ENCODE results near the gene MPP3. TPM values are rescaled to one million over a fixed set of nuclear protein-coding genes. Genes with fewer than 3 reads are reported as not detected.

The MPP3 gene
- total RNA-seq, 1 experiment from 2014 or later = 34.3 TPM

- intact Hi-C loops (cut with micrococcal nuclease) = no loop called here
- Histone ChIP-seq H3K79me2 (ENCODE audit: low read length) (no peaks in the 10 kb centered on the region), H3K9ac (ENCODE audit: low read length) (no peak overlapping the region), H3K4me2 (ENCODE audit: low read length) (no peak overlapping the region), H3K4me3 (ENCODE audit: low read length) (no peak overlapping the region), H3F3A (ENCODE audit: low read length, unreplicated experiment) (no peaks in the 10 kb centered on the region), H4K20me1 (ENCODE audit: low read length) (no peaks in the 10 kb centered on the region), H3K36me3 (ENCODE audit: low read depth, low read length) (no peaks in the 10 kb centered on the region), H3K9me3 (ENCODE audit: low read length) (no peaks in the 10 kb centered on the region), H2AFZ (ENCODE audit: low read length) (no peak overlapping the region), H3K4me1 (ENCODE audit: insufficient read depth, low read length) (no peaks in the 10 kb centered on the region), H3K9me2 (replicated peaks; ENCODE audit: low read length) (no peaks in the 10 kb centered on the region), H3K27ac (ENCODE audit: low read length) (no peak overlapping the region), H3K27me3 (ENCODE audit: low read length) (peaks cover 64% of the 10 kb centered on the region)
- ATAC-seq = no peak
- DNase-seq = no peak
- ChIA-PET CTCF (no interaction called here), POLR2A (ENCODE audit: unreplicated experiment) (no interaction called here)
- TF ChIP-seq EZH2phosphoT487 (IDR thresholded peaks at IDR 0.05; ENCODE audit: borderline replicate concordance, low read length) (no peak), EZH2 (IDR thresholded peaks at IDR 0.05; ENCODE audit: low read length, unreplicated experiment) (no peak)
- TF ChIP-seq, protein P1, sequence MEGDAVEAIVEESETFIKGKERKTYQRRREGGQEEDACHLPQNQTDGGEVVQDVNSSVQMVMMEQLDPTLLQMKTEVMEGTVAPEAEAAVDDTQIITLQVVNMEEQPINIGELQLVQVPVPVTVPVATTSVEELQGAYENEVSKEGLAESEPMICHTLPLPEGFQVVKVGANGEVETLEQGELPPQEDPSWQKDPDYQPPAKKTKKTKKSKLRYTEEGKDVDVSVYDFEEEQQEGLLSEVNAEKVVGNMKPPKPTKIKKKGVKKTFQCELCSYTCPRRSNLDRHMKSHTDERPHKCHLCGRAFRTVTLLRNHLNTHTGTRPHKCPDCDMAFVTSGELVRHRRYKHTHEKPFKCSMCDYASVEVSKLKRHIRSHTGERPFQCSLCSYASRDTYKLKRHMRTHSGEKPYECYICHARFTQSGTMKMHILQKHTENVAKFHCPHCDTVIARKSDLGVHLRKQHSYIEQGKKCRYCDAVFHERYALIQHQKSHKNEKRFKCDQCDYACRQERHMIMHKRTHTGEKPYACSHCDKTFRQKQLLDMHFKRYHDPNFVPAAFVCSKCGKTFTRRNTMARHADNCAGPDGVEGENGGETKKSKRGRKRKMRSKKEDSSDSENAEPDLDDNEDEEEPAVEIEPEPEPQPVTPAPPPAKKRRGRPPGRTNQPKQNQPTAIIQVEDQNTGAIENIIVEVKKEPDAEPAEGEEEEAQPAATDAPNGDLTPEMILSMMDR (conservative IDR thresholded peaks at IDR 0.05; ENCODE audit: low read depth, low read length) = no peak
- BruUV-seq (replicated peaks) = no TSS peak
These were observed 21.6 kb upstream of the MPP3 start for GRCh38 chr17:43854498-43854897.

DNA sequence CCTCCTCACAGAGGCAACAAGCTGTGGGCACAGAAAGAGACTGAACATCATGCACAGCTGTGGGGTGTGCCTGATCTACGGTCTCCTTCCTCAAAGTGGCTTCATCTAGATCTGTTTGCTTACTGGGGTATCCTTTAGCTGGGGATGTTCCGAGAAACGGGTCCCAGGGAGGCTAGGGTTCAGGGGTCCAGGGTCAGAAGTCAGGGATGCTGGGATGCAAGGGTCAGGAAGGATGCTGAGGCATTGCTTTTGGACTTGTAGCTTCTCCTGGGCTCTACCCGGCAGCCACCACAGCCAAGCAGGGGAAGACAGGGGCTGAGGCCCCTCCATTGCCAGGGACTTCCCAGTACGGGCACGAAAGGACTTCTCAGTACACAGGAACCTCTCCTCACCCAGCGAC, 20.6 kb upstream of the MPP3 start:
- intact Hi-C loops (cut with micrococcal nuclease) = no loop called here
- ChIA-PET CTCF (no interaction called here), POLR2A (ENCODE audit: unreplicated experiment) (no interaction called here)
- no peaks in the 10 kb centered on the region for H3K4me1 ChIP-seq (ENCODE audit: insufficient read depth, low read length)
- H3K79me2 ChIP-seq (ENCODE audit: low read length) = no peaks in the 10 kb centered on the region
- no peak overlapping the region for H3K4me3 ChIP-seq (ENCODE audit: low read length)
- H3K4me2 ChIP-seq (ENCODE audit: low read length) = no peak overlapping the region
- no peaks in the 10 kb centered on the region for H3K36me3 ChIP-seq (ENCODE audit: low read depth, low read length)
- H3F3A ChIP-seq (ENCODE audit: low read length, unreplicated experiment) = no peaks in the 10 kb centered on the region
- ATAC-seq (no peak), DNase-seq (no peak)
- no TSS peak for BruUV-seq (replicated peaks)
- H3K9me3 ChIP-seq (ENCODE audit: low read length) = no peaks in the 10 kb centered on the region
- H2AFZ ChIP-seq (ENCODE audit: low read length) = no peak overlapping the region
- H4K20me1 ChIP-seq (ENCODE audit: low read length) = no peaks in the 10 kb centered on the region
- H3K9ac ChIP-seq (ENCODE audit: low read length) = no peak overlapping the region
- H3K27me3 ChIP-seq (ENCODE audit: low read length) = peaks cover 55% of the 10 kb centered on the region
- TF ChIP-seq EZH2phosphoT487 (IDR thresholded peaks at IDR 0.05; ENCODE audit: borderline replicate concordance, low read length) (no peak), EZH2 (IDR thresholded peaks at IDR 0.05; ENCODE audit: low read length, unreplicated experiment) (no peak)
- TF ChIP-seq, protein P1 (conservative IDR thresholded peaks at IDR 0.05; ENCODE audit: low read depth, low read length) = no peak
- H3K9me2 ChIP-seq (replicated peaks; ENCODE audit: low read length) = no peaks in the 10 kb centered on the region
- no peak overlapping the region for H3K27ac ChIP-seq (ENCODE audit: low read length)

DNA sequence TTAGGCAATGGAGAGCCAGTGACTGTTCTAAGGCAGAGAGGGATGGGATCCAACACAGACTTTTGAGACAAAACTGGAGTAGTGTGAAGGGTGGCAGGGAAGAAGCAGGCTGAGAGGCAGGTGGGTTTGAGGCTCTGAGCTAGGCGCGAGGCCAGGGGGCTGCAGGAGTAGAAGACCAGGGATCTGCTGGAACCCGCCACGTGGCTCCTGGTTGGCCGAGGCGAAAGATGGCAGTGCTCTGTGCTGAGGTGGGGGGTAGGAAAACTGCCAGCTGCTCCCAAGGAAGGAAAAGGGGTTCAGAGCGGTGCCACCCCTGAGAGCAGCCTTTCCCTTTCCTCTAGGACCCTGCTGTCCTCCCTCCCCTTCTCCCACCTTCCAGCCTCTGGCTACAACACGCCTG, 19.6 kb upstream of the MPP3 start:
- no peak for DNase-seq
- no peak for TF ChIP-seq EZH2 (IDR thresholded peaks at IDR 0.05; ENCODE audit: low read length, unreplicated experiment)
- TF ChIP-seq EZH2phosphoT487 (IDR thresholded peaks at IDR 0.05; ENCODE audit: borderline replicate concordance, low read length) = no peak
- TF ChIP-seq, protein P1 (conservative IDR thresholded peaks at IDR 0.05; ENCODE audit: low read depth, low read length) = no peak
- no peak for ATAC-seq
- no peaks in the 10 kb centered on the region for H3K9me2 ChIP-seq (replicated peaks; ENCODE audit: low read length)
- H3F3A ChIP-seq (ENCODE audit: low read length, unreplicated experiment) = no peaks in the 10 kb centered on the region
- H3K4me1 ChIP-seq (ENCODE audit: insufficient read depth, low read length) = no peaks in the 10 kb centered on the region
- no peak overlapping the region for H3K27ac ChIP-seq (ENCODE audit: low read length)
- no peaks in the 10 kb centered on the region for H3K79me2 ChIP-seq (ENCODE audit: low read length)
- intact Hi-C loops (cut with micrococcal nuclease) = no loop called here
- CTCF ChIA-PET = no interaction called here
- H3K9ac ChIP-seq (ENCODE audit: low read length) = no peak overlapping the region
- no peak overlapping the region for H3K4me3 ChIP-seq (ENCODE audit: low read length)
- no TSS peak for BruUV-seq (replicated peaks)
- H2AFZ ChIP-seq (ENCODE audit: low read length) = no peak overlapping the region
- POLR2A ChIA-PET (ENCODE audit: unreplicated experiment) = no interaction called here
- no peak overlapping the region for H3K4me2 ChIP-seq (ENCODE audit: low read length)
- peaks cover 45% of the 10 kb centered on the region for H3K27me3 ChIP-seq (ENCODE audit: low read length)
- H3K9me3 ChIP-seq (ENCODE audit: low read length) = no peaks in the 10 kb centered on the region
- no peaks in the 10 kb centered on the region for H4K20me1 ChIP-seq (ENCODE audit: low read length)
- H3K36me3 ChIP-seq (ENCODE audit: low read depth, low read length) = no peaks in the 10 kb centered on the region
